ENCODE measurements around the gene LPA. TPM values are rescaled to one million over a fixed set of nuclear protein-coding genes. Genes with fewer than 3 reads are reported as not detected.

Gene LPA
- total and polyA plus RNA-seq, 2 of the 8 experiments (the other 6 are each of a cell fraction or from before 2014, with no cell fraction given): 0.39 TPM; not detected in 1

GRCh38 chr6:160697826-160698225 lies 33.8 kb upstream of the LPA start:
- DNase-seq (ENCODE audit: low read depth in 1 of 2, low spot score in 2 of 2) (no peak), FAIRE-seq (no peak)
- H3K27me3 ChIP-seq (replicated peaks in 1 of 4; ENCODE audit: control insufficient read depth in 3 of 4, extremely low read depth in 1 of 4, insufficient read depth in 3 of 4, low read length in 3 of 4): no peaks in the 10 kb centered on the region
- H3K9ac ChIP-seq (replicated peaks in 1 of 4; ENCODE audit: extremely low read depth in 1 of 4, low read depth in 3 of 4, low read length in 3 of 4): no peak overlapping the region
- no peak overlapping the region for H3K4me2 ChIP-seq (ENCODE audit: insufficient read depth in 1 of 2, low read depth in 2 of 2, low read length in 2 of 2)
- H3K36me3 ChIP-seq (ENCODE audit: control insufficient read depth in 2 of 4, insufficient read depth in 4 of 4, low read length in 3 of 4): no peaks in the 10 kb centered on the region
- POLR2A ChIA-PET (ENCODE audit: partially characterized antibody): no interaction called here
- no peaks in the 10 kb centered on the region for H3K4me1 ChIP-seq (replicated peaks in 1 of 4; ENCODE audit: control insufficient read depth in 3 of 4, insufficient read depth in 4 of 4, low read length in 3 of 4)
- no peak overlapping the region for H2BK20ac ChIP-seq (ENCODE audit: low read length)
- no peak overlapping the region for H3K56ac ChIP-seq (replicated peaks; ENCODE audit: insufficient read length, low read depth, low read length)
- H4K8ac ChIP-seq (ENCODE audit: extremely low read depth, insufficient read depth, low read length): no peak overlapping the region
- 79% methylated on average over 5 of the region's 6 CpGs; no CpG with 5 or more reads in 1 of the 2 experiments for WGBS, 2 experiments (ENCODE audit: extremely low coverage in 1 of 2, insufficient coverage in 1 of 2, insufficient read length in 1 of 2, insufficient replicate concordance in 2 of 2, low coverage in 1 of 2, low lambda C conversion rate in 2 of 2, missing lambda C conversion rate in 1 of 2)
- no peak overlapping the region for H2BK15ac ChIP-seq (ENCODE audit: low read length)
- no peak overlapping the region for H2AFZ ChIP-seq (ENCODE audit: low read length)
- H3K4me3 ChIP-seq (ENCODE audit: extremely low read depth in 1 of 4, insufficient read depth in 2 of 4, low read depth in 3 of 4, low read length in 4 of 4): no peak overlapping the region
- no peak overlapping the region for H2BK120ac ChIP-seq (replicated peaks; ENCODE audit: low read depth, low read length)
- no peak overlapping the region for H2AK5ac ChIP-seq (ENCODE audit: low read depth, low read length)
- H3K79me1 ChIP-seq (ENCODE audit: low read depth, low read length): no peaks in the 10 kb centered on the region
- H2BK5ac ChIP-seq (ENCODE audit: low read depth, low read length): no peak overlapping the region
- CTCF ChIA-PET (ENCODE audit: partially characterized antibody): interaction anchor here (0.6 kb wide), 1 partner anchor 764 kb away, joined by 4 read pairs; no protein-coding TSS in a partner anchor
- no peak overlapping the region for H3K23ac ChIP-seq (ENCODE audit: insufficient read length)
- no peaks in the 10 kb centered on the region for H3K23me2 ChIP-seq (ENCODE audit: low read depth, low read length)
- no peak overlapping the region for H3K4ac ChIP-seq (replicated peaks; ENCODE audit: insufficient read length, low read depth, low read length)
- no peak overlapping the region for H3K18ac ChIP-seq (ENCODE audit: extremely low read depth, low read length)
- H4K20me1 ChIP-seq (replicated peaks in 1 of 2; ENCODE audit: control insufficient read depth in 1 of 2, insufficient read depth in 2 of 2, low read length in 2 of 2): no peaks in the 10 kb centered on the region
- no peak overlapping the region for H3K27ac ChIP-seq (ENCODE audit: low read depth, low read length)
- no peak overlapping the region for H4K91ac ChIP-seq (replicated peaks; ENCODE audit: insufficient read length, low read length)
- no peak overlapping the region for H4K5ac ChIP-seq (ENCODE audit: insufficient read length, low read depth, low read length)
- no peak overlapping the region for H3K14ac ChIP-seq (ENCODE audit: insufficient read length)
- peaks cover under 1 to 9% of the 10 kb centered on the region in 2 experiments; a peak in 2 of 4 replicates for H3K9me3 ChIP-seq (ENCODE audit: insufficient read depth in 2 of 2, low read depth in 1 of 2, low read length in 1 of 2)
- no peaks in the 10 kb centered on the region for H3K79me2 ChIP-seq (ENCODE audit: control insufficient read depth in 1 of 2, insufficient read depth in 2 of 2, low read length in 2 of 2)
- H2BK12ac ChIP-seq (ENCODE audit: low read depth, low read length): no peak overlapping the region
- TF ChIP-seq CHD2 (IDR thresholded peaks at IDR 0.05; ENCODE audit: low read length): no peak
